ENCODE data around the gene FAM177B.

DNA sequence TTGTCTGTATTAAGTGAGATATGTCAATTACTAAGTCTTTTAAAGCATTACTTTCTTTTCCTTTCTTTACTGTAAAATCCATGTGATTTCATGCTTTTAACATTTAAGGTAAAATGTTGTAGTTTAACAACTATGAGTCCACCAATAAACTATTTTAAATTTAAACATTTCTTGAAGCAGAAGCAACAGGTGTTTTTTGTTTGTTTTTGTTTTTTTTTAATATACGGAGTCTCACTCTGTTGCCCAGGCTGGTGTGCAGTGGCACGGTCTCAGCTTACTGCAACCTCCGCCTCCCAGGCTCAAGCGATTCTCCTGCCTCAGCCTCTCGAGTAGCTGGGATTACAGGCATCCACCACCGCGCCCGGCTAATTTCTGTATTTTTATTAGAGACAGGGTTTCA, 40.3 kb upstream of the FAM177B start:
- TF ChIP-seq, protein P1, sequence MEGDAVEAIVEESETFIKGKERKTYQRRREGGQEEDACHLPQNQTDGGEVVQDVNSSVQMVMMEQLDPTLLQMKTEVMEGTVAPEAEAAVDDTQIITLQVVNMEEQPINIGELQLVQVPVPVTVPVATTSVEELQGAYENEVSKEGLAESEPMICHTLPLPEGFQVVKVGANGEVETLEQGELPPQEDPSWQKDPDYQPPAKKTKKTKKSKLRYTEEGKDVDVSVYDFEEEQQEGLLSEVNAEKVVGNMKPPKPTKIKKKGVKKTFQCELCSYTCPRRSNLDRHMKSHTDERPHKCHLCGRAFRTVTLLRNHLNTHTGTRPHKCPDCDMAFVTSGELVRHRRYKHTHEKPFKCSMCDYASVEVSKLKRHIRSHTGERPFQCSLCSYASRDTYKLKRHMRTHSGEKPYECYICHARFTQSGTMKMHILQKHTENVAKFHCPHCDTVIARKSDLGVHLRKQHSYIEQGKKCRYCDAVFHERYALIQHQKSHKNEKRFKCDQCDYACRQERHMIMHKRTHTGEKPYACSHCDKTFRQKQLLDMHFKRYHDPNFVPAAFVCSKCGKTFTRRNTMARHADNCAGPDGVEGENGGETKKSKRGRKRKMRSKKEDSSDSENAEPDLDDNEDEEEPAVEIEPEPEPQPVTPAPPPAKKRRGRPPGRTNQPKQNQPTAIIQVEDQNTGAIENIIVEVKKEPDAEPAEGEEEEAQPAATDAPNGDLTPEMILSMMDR (conservative IDR thresholded peaks at IDR 0.05 in 1 of 2, IDR thresholded peaks at IDR 0.05 in 1 of 2; ENCODE audit: low read depth in 1 of 2, low read length in 2 of 2), result no peak
- no peak for TF ChIP-seq EZH2 (IDR thresholded peaks at IDR 0.05; ENCODE audit: low read length, missing control alignments)

Measured in fibroblast of lung (primary cell).